IPS DF 4.7 (cell line): ENCODE results near the gene ARRDC2.
"Not testable (repeated sequence)": the region's sequence is repeated elsewhere in the genome, so short reads cannot be mapped to it uniquely, and the experiment has no call there.

Experiments
- DNase-seq: peaks from one replicate; pipeline ENCODE4 v3.0.0-alpha.2; 2013; ENCODE audit warnings: low spot score; ENCODE audit errors: extremely low read depth

Gene ARRDC2

GRCh38 chr19:18016209-18016910 lies 8.4 kb downstream of the ARRDC2 start:
- no peak for DNase-seq

- no peak for DNase-seq
These were observed 9.5 kb downstream of the ARRDC2 start for GRCh38 chr19:18017275-18018083.

- no peak for DNase-seq
These were observed 12.5 kb downstream of the ARRDC2 start for GRCh38 chr19:18020212-18021085.

- DNase-seq, result no peak
These were observed 13.3 kb downstream of the ARRDC2 start for GRCh38 chr19:18021121-18021755.

- DNase-seq, result no peak
These were observed 15.8 kb downstream of the ARRDC2 start for GRCh38 chr19:18023622-18024251.

GRCh38 chr19:18027151-18027550 lies 19.2 kb downstream of the ARRDC2 start:
- no peak for DNase-seq

- DNase-seq, result no peak
These were observed 21.8 kb downstream of the ARRDC2 start for GRCh38 chr19:18029617-18030338.

GRCh38 chr19:18031401-18031800 lies 23.4 kb downstream of the ARRDC2 start:
- DNase-seq, result not testable (repeated sequence)

- DNase-seq, result not testable (repeated sequence)
These were observed 24.1 kb downstream of the ARRDC2 start for GRCh38 chr19:18032102-18032501.

GRCh38 chr19:18041054-18041453 lies 33.1 kb downstream of the ARRDC2 start:
- no peak for DNase-seq

- DNase-seq, result no peak
These were observed 35.7 kb downstream of the ARRDC2 start for GRCh38 chr19:18043676-18044075.

GRCh38 chr19:18044825-18045304 lies 36.9 kb downstream of the ARRDC2 start:
- no peak for DNase-seq

GRCh38 chr19:18045307-18046050 lies 37.5 kb downstream of the ARRDC2 start:
- DNase-seq, result no peak

- no peak for DNase-seq
These were observed 38.2 kb downstream of the ARRDC2 start for GRCh38 chr19:18046059-18046718.

GRCh38 chr19:18049385-18049784 lies 41.4 kb downstream of the ARRDC2 start:
- DNase-seq, result no peak

- DNase-seq, result no peak
These were observed 43.9 kb downstream of the ARRDC2 start for GRCh38 chr19:18051887-18052286.

- no peak for DNase-seq
These were observed 45.7 kb downstream of the ARRDC2 start for GRCh38 chr19:18053576-18054219.

GRCh38 chr19:18055967-18056366 lies 48.0 kb downstream of the ARRDC2 start:
- no peak for DNase-seq
